GM19324 (cell line): Measurements from ENCODE around the gene TTLL4.

Source experiments
- ATAC-seq: cut with Tn5 transposase; IDR thresholded peaks from one replicate; pipeline ENCODE4 v1.9.1; 2021; ENCODE audit warnings: mild to moderate bottlenecking, moderate library complexity; ENCODE audit not compliant: unreplicated experiment, low FRiP score

Gene TTLL4

DNA sequence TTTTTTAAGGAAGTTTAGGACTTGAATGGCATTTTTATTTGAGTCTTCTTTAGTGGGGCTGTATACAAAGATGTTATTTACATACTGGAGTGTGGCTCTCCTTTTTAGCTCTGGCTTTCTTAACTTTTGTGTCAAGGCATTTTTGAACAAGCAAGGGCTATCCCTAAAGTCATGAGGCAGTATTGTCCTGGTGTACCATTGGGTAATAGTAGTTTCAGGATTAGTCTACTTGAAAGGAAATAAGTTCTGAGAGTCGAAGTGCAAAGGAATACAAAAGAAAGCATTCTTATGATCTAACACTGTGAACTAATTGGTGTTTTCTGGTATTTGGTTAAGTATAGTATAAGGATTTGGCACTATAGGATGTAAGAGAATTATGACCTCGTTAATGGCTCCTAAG is 69.4 kb downstream of the TTLL4 start:
- no peak for ATAC-seq

DNA sequence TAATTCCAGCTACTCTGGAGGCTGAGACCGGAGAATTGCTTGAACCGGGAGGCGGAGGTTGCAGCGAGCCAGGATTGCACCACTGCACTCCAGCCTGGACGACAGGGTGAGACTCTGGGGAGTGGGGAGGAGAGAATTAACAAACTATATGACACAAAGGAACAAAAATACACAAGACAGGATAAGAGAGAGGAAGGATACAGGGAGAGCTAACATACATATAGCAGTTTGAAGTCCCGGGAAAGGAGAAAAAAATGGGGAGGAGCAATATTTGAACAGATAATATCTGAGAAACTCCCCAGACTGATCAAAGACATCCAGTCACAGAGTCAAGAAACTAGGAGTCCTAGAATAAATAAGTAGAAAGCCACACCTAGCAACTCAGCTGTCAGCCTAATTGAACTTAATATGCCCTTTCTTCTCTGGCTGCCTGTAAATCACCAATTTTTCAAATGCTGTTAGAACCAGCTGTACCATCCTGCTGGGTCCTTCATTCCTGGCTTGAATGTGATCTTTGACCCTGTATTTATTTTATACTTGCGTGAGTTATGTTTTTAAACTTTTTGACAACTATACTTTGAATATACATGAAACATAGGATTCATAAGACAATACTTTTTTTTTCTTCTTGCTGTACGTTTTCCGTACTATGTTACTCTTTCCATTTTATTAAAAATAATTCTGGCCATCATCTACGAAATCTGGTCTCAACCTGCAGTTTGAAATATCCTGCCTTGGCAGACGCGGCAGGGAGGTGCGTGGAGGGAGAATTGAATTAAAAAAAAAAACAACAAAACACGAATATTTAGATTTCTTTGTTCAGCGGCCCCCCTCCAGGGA is 70.4 kb downstream of the TTLL4 start:
- ATAC-seq = no peak

DNA sequence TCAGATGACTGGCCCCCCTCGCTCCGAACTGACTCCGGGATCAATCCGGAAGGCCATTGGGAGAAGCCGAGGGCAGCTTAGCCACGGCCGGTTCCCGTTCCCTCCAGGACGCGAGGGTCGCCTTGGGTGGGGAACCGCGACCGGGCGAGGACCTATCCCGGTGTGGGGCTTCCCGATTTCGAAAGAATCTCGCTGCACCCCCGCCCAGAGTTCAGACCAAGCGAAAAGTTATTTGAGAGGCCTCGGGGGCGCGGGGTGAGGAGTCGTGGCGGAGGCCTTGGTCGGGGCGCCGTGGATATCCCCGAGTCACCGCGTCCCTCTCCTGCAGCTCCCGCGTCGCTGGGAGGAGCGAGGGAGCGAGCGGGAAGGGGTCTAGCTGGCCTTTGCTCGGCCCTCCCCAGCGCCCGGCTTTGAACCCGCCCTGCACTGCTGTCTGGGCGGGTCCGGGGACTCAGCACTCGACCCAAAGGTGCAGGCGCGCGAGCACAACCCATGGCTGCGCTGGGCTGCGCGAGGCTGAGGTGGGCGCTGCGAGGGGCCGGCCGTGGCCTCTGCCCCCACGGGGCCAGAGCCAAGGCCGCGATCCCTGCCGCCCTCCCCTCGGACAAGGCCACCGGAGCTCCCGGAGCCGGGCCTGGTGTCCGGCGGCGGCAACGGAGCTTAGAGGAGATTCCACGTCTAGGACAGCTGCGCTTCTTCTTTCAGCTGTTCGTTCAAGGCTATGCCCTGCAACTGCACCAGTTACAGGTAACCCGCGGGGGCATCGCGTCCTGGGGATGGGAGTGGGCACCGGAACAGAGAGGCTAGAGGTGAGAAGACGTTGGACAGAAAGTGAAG is 71.3 kb downstream of the TTLL4 start, which contains the start of gene CYP27A1:
TSS of gene CYP27A1 (plus strand) at position 457 of the 837 bp plus-strand sequence. CDS start at position 493, 36 bp downstream.
- no peak for ATAC-seq

DNA sequence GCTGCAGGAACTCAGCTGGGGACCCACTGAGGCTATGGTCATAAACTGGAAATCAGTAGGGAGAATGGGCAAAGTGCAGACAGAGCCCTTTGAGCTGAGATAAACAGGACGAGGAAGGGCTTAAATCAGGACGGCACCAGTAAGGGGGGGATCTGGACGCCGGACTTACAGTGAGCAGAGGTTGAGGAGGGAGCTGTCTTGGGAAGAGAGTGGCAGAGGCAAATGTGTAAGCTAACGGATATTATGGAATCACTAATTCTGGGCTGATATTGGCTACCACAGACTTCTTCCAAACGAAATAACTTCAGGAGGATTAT is 71.9 kb downstream of the TTLL4 start:
- no peak for ATAC-seq

DNA sequence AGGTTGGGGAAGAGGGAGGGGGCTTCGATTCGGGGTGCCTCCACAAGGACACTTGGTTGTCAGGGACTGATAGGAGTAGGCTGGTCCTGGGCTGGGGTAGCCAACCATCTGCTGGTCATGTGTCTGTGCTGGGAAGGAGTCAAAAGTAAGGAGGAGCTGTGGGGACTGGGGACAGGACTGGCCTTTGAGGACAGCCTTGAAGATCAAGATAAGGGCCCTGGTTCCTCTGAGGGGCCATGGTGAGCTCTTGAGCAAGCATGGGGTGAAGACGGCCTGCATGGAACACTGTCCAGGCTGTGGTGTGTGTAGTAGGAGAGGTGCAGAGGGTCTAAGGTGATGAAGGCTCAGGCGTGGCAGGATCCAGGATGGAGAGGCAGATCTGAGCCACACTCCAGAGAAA is 73.1 kb downstream of the TTLL4 start:
- ATAC-seq = no peak

DNA sequence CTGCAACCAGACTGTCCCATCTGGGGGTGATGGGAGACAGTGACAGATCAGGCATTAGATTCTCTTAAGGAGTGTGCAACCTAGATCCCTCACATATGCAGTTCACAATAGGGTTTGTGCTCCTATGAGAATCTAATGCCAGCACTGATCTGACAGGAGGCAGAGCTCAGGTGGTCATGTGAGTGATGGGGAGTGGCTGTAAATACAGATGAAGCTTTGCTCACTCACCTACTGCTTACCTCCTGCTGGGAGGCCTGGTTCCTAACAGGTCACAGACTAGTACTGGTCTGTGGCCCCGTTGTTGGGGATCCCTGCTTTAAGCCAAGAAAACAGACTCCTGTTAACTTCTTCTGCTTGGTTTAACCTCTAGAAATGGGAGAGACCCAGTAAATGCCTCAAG is 74.5 kb downstream of the TTLL4 start:
- no peak for ATAC-seq

DNA sequence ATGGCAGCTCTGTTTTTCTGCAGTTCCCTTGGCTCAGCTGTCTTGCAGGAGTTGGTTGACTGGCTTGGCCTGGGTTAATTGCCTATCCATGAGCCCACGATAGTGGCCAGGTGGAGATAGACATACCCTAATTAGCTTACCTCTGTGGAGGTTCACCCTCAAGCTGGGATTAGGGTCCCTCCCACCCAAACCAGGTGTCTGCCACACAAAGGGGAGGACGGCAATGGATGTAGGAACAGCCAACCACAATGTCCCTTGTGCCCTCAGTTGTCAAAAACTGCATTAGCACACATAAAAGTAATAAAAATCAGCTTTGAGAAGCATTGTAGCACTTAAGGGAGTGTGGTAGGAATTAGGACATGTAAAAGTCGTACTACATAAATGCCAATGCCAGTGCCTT is 75.5 kb downstream of the TTLL4 start:
- no peak for ATAC-seq

DNA sequence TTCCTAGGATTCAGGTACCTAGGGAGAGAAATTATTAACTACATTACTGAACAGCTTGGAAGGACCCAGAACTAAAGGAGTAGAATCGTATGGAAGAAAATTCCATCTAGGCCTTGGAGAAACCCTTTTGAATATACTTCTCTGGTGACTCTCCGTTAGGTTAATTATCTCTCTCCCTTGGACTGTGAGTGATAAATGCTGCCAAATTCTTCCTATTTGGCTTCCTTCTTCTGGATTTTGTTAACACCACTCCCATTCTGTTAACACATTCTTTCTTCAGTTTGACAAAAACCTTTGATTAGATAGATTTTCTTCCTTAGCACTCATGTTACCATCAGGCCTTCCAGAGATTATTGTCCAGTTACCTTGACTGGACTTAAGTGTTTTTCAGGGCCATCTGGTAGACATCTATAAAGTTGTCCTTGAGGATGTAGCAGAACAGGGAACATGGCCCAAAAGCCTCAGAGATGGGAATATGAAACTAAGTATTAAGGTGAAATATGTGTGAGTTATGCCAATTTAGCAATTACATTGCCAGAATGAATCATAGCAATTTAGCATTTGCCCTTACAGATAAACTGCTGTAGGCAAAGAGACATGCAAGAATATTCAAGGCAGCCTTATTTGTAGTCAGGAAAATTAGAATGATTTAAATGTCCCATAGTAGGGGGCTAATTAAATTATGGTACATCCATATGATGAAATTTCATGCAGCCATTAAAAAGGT is 78.1 kb downstream of the TTLL4 start:
- ATAC-seq = no peak

DNA sequence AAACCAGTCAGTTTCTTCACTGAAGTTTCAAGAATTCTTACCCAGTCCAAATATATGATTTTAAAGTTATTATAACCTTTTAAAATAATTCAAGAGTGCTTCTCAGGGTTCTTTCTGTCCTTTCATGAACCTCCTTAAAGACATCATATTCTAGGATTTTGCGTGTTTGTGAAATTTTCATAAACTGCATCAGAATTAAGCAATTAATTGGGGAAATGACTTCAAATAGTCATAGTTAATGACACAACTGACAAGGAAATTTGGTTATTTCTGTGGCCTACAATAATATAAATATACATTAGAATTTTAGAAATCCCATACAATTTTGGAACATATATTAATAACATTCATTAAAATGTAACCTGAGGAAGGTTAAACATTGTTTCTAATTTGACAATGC is 81.8 kb downstream of the TTLL4 start:
- ATAC-seq = no peak

DNA sequence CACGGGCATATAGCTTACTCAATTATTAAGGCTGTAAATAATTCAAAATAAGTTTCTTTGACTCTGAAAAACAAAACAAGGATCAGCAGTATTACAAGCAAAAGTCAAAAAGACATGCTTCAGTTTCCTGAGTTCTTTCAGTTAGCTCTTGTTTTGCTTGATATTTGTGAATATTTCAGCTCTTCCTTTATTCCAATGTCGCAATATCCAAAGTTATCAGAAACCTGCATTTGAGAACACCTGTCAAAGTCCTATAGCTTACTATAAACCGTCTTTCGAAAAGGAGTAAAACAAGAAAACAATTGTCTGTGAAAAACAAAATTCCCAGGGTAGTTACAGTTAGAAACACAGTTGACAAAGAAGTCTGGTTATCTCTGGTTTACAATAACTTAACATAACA is 86.1 kb downstream of the TTLL4 start:
- no peak for ATAC-seq

DNA sequence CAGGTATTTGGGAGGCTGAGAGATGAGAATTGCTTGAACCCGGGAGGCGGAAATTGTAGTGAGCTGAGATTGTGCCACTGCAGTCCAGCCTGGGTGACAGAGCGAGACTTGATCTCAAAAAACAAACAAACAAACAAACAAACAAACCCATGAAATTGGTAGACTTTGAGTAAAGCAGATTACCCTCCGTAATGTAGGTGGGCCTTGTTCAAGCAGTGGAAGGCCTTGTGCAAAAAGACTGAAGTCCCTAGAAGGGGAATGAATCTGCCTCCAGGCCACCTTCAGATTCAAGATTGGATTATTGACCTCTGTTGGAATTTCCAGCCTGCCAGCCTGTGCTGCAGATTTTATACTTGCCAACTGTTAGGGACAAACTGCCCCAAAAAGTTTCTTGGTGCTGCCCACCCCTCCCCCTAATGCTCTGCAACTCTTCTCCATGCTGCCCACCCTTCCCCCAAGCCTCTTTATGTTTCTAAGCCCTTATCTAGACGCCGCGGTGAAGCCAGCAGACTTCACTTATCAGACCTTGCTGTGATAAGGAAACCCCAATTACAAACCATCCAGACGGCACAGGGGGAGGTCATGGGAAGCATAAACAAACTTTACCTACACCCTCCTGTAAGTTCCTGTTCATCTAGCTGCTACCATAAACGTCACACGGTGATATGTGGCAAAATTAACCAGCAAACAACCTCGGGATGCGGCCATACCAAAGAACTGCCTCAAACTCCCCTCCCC is 88.3 kb downstream of the TTLL4 start:
- no peak for ATAC-seq

DNA sequence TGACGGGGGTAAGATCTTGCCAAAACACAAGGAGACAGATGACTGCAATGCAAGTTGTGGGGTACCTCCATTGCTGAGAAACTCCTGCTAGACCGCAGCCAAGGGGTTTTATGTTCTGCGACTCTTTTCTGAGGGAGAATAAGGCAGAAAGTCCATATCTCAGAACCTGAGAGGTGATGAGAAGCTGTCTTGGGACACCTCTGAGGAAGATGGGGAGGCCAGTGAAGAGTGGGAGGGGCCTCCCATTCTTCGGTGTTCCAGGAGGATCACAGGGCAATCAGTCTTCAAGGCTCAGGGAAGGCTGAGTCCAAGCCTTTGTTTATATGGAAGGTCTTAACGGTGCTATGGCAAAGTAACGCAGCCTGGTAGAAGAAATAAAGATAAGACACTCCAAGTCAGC is 89.4 kb downstream of the TTLL4 start:
- no peak for ATAC-seq

DNA sequence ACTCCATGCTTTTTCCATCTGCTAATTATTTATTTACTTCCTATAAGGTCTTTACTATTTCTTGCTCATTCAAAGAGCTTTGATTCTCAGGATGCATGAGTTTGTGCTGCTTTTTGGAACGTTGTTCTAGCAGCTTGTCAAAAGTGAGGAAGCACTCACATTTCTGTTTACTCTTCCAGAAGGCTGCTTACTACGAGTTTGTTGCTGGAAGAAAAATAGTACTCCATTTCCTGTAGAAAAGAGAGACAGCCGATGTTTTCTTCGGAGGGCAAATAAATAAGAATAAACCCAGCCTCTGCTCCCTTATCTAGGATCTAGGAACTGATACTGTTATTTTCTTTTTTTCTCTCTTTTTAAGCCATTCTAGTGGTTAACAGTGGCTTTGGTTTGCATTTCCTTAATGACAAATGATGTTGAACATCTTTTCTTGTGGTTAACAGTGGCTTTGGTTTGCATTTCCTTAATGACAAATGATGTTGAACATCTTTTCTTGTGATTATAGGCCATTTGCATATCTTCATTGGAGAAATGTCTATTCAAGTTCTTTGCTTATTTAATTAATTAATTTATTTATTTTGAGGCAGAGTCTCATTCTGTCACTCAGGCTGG is 91.9 kb downstream of the TTLL4 start:
- no peak for ATAC-seq

DNA sequence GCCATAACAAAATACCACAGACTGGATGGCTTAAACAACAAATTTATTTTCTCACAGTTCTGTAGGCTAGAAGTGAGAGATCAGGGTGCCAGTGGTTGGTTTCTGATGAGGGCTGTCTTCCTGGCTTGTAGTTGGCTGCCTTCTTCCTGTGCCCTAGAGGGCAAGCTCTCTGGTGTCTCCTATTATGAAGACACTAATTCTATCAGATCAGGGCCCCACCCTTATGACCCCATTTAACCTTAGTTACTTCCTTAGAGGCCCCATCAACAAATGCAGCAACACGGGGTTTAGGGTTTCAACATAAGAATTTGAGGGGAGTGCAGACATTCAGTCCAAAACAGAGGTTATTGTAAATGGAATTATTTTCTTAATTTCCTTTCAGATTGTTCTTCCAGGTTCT is 94.2 kb downstream of the TTLL4 start:
- no peak for ATAC-seq
